A549 (cell line): ENCODE data around the gene KRT222.

Source experiments
- CEBPB ChIP-seq, 2 experiments: fragments of >200 bp in 1 of 2; sonication (Bioruptor Twin) in 1 of 2; formaldehyde crosslinking in 1 of 2; IDR thresholded peaks; 2 replicates each; pipeline ENCODE4 v1.6.1; 2012 to 2016
- CTCF ChIP-seq: fragments of >200 bp; sonication (Bioruptor Twin); formaldehyde crosslinking; IDR thresholded peaks from 3 replicates; pipeline ENCODE4 v1.5.1; 2016
- E2F6 ChIP-seq: IDR thresholded peaks from 2 replicates; pipeline ENCODE4 v1.6.1; 2012; ENCODE audit warnings: low read depth, borderline replicate concordance
- ESRRA ChIP-seq: fragments of 150-350 bp; IDR thresholded peaks from 2 replicates; pipeline ENCODE4 v1.6.1; 2014; ENCODE audit warnings: mild to moderate bottlenecking, low read length, borderline replicate concordance
- MYC ChIP-seq: IDR thresholded peaks from 2 replicates; pipeline ENCODE4 v1.6.1; 2012; ENCODE audit warnings: mild to moderate bottlenecking, inconsistent platforms, low read length, improper control_type of control experiment, borderline replicate concordance
- PHF8 ChIP-seq: fragments of 200-600 bp; sonication (generic); IDR thresholded peaks from 2 replicates; pipeline ENCODE4 v1.6.1; 2016; ENCODE audit warnings: low read depth, mild to moderate bottlenecking, antibody characterized with exemption, moderate library complexity, borderline replicate concordance
- POLR2A ChIP-seq: IDR thresholded peaks from 2 replicates; pipeline ENCODE4 v1.6.1; 2012; ENCODE audit warnings: mild to moderate bottlenecking, low read length
- RCOR1 ChIP-seq: fragments of 150-350 bp; IDR thresholded peaks from 2 replicates; pipeline ENCODE4 v1.6.1; 2014; ENCODE audit warnings: antibody characterized with exemption, low read length, low read depth
- SMC3 ChIP-seq: fragments of >200 bp; sonication (Bioruptor Twin); formaldehyde crosslinking; IDR thresholded peaks from 3 replicates; pipeline ENCODE4 v1.6.1; 2018; ENCODE audit warnings: inconsistent platforms
- TF ChIP-seq, protein P1 (sequence below): fragments of 450-650 bp; IDR thresholded peaks from 2 replicates; pipeline ENCODE4 v1.6.1; 2014; ENCODE audit warnings: antibody characterized with exemption
- TF ChIP-seq, protein P2 (sequence below): IDR thresholded peaks from 2 replicates; pipeline ENCODE4 v1.6.1; 2012

DNA sequence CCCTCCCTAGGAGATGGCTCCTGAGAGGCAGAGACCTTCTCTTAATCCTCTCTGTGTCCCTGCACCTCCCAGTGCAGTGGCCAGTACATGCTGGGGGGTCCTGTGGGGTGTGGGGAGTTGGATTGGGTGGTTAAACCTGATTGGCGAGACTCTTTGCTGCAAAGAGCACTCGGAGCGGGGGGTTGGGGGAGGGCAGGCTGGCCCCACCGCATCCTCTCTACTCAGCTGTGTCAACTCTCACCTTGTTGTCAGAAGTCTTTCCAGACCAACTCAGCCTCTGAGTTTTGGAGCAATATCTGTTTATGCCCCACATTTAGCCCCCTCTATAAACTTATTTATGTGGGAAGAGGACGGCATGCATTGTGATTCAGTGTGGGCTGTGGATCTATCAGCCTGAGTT, 57.3 kb downstream of the KRT222 start:
- no peak for TF ChIP-seq PHF8
- TF ChIP-seq CTCF, result no peak
- no peak for TF ChIP-seq E2F6
- TF ChIP-seq, protein P1, sequence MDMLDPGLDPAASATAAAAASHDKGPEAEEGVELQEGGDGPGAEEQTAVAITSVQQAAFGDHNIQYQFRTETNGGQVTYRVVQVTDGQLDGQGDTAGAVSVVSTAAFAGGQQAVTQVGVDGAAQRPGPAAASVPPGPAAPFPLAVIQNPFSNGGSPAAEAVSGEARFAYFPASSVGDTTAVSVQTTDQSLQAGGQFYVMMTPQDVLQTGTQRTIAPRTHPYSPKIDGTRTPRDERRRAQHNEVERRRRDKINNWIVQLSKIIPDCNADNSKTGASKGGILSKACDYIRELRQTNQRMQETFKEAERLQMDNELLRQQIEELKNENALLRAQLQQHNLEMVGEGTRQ, result no peak
- no peak for TF ChIP-seq POLR2A
- TF ChIP-seq, protein P2, sequence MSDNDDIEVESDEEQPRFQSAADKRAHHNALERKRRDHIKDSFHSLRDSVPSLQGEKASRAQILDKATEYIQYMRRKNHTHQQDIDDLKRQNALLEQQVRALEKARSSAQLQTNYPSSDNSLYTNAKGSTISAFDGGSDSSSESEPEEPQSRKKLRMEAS, result no peak
- no peak for TF ChIP-seq RCOR1
- TF ChIP-seq MYC, result no peak
- no peak for TF ChIP-seq ESRRA
- TF ChIP-seq SMC3, result no peak
- no peak for TF ChIP-seq CEBPB (IDR thresholded peaks at IDR 0.05)
